Measurements from ENCODE around the gene ZNF362.

- no peak for TF ChIP-seq EZH2phosphoT487 (IDR thresholded peaks at IDR 0.05)
- no peak for TF ChIP-seq EZH2 (IDR thresholded peaks at IDR 0.05)
Measured at GRCh38 chr1:33256221-33256470, 146 bp upstream of the ZNF362 start.

Measured in neural progenitor cell (in vitro differentiated cells).